Activated naive CD4-positive, alpha-beta T cell treated with anti-CD3 and anti-CD28 coated beads, Interleukin-2, amount 50 U/mL, for 16 hours (primary cell): ENCODE results near the gene TCERG1L.
"Not testable (repeated sequence)": the region's sequence is repeated elsewhere in the genome, so short reads cannot be mapped to it uniquely, and the experiment has no call there.

Experiments
- DNase-seq: peaks from one replicate; pipeline ENCODE4 v3.0.0-alpha.2; 2020

TCERG1L gene

DNA sequence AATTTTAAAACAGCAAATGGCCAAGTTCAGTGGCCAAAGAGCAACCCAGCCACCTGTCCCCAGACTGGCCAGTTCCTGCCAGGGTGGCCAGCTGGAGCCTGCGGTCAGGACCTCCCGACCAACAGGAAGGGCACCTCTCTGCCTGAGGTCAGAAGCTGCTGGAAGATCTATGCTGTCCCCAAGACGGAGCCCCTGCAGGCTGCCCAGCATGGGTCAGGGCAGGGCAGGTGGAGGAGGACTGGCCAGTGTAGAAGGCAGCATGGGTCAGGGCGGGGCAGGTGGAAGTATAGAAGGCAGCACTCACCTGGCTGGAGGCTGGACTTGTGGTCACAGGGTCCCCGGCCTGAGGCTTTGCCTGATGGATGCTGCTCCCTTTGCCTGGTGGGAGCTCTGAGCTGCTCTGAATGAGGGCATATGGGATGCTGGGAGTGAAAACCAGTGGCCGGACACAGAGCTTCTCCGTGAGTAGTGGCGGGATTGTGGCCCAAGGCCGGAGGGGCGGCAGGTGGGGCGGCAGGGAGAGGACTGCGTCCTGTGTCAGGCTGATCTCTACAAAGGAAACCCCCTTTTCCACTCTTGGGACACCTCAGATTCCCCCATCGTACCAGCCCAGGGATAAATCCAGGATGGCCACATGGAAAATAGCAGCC, 229.2 kb downstream of the TCERG1L start:
- no peak for DNase-seq

DNA sequence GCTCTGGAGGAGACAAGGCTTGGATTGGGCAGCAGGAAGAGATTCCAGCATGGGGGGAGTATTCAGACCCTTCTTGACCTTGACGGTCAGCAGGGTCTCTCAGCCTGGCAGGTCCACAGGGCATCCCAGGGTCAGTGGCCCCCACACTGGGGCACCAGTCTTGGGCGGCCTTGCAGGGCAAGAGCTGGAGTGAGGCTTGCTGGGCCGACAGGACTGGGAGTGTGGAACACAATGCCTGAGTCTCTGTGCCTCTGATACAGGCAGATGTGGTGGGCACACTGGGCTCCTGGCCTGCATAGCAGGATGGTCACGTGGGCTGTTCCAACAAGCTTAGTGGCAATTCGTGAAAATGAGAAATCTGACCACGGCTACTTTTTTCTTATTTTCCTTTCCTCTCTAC, 229.7 kb downstream of the TCERG1L start:
- DNase-seq = no peak

DNA sequence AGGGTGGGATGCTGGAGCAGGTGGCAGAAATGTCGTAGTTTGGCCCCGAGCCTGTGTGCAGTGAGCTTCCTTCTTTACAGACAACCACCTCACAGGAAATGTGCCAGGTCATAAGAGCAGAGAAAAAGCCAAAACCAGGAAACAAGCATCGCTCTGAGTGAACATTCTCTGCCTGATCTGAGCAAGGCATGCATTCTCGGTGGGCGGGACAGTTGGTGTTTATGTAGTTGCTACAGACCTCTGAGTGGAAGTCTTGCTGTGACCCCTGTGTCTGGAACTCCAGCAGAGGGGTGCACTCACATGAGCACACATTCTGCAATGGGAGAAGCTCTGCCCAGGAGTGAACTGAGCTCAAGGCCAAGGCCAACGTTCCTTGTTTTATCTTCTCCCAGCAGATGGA, 230.1 kb downstream of the TCERG1L start:
- no peak for DNase-seq

GRCh38 chr10:131080571-131080970, 230.9 kb downstream of the TCERG1L start:
- no peak for DNase-seq

DNA sequence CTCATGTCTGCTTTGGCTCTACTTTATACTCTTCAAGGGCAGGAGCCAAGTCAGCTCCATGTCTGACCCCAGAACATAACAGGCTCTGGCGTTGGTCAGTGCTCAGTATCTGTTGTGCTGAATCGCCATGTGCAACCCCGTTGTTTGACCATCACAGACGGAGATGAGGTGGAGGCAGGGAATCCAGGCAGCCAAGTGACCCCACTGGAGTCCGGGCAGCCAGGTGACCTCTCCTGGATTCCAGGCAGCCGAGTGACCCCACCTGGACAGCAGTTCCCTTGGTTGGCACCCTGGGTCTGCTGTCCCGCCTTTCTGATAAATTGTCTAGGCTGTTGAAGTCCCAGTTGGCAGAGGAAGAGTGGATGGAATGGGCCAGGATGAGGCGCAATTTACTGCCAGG, 232.2 kb downstream of the TCERG1L start:
- DNase-seq = no peak

DNA sequence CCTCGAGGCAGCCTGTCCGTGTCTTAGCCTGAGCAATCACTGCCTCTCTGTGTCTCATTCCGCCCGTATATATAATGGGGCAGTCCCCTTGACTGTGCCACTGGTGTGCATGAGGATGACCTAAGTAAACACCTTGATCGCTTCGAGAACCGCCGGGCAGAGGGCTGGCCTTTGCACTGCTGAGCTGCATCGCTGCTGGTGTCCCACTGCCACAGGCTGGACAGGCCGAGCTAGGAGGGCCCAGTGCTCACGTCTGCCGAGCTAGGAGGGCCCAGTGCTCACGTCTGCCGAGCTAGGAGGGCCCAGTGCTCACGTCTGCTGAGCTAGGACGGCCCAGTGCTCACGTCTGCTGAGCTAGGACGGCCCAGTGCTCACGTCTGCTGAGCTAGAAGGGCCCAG, 232.6 kb downstream of the TCERG1L start:
- DNase-seq = not testable (repeated sequence)

DNA sequence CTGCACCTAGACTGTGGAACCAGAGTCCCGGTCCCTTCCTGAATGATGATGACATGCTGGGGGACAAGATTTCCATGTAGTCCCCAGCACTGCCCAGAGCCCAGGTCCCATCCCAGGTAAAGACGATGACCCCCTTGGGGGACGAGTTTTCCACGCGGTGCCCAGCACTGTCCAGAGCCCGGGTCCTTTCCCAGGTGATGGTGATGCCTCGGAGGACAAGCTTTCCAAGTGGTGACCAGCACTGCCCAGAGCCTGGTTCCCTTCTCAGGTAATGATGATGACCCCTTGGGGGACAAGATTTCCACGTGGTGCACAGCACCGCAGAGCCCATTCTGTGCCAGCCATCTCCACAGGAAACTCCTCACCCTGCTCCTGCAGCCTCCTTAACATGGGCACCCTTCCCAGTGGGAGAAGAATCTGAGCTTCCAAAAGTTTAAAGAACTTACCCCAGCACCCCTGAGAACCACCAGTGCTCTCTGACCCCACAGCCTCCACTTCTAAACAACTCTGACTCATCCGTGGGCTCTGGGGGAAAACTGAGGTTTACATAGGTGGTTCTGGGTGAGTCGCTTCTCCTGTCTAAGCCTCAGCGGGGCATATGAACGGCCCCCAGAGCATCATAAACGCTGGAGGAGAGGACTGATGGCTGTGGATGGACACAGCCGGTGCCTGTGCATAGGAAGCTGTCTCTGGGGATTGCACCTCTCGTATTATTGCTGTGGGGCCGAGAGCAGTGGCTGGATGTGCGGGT, 233.2 kb downstream of the TCERG1L start:
- DNase-seq = no peak

DNA sequence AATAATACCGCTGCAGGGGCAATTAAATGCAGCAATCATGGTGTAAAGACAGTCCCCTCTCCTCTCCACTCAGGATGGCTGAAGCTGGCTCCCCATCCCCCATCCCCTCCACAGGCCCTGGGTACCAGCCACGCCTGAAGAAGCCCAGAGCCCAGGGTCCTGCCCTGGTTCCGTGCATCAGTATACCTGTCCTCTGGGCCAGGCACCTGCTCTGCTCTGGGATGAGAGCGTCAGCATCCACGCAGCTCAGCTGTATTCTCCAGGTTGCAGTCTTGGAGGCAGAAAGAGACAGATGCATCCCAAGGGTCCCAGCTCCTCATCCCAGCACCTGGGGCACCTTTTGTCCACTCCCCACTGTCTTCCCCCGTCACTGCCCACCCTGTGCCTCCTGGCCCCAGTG, 233.8 kb downstream of the TCERG1L start:
- DNase-seq = no peak

DNA sequence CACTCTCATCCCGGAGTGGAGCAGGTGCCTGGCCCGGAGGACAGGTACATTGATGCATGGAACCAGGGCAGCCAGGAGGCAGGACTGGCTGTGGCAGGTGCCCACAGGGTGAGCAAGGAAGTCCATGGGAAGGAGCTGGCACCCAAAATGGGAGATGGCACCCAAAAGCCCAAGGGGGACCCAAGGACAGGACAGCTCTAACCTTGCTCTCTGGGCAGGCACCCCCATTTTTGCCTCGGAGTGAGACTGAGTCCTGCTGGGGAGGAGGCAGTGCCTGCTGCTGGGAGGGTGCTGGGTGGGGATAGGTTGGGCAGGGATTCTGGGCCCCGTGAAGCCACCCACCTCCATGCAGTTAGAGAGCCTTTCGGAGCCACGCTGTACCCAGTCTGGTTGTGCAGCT, 234.5 kb downstream of the TCERG1L start:
- no peak for DNase-seq

DNA sequence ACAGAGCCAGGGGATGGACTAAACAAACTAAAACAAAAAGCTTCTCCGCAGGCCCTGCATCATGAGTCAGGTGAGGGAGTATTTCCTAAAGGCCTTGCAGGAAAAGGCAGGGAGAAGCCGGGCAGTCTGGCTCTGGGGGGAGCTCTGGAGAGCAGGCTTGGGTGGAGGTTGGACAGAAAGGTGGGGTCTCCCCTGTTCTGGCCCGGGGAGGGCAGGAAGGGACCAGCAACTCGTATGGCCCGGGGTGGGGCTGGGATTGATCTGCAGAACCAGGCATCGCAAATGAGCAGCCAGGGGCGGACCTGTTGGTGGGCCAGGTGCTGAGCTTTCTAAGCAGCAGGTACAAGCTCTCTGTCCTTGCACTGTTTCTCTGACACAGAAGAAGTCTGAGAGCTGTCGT, 235.2 kb downstream of the TCERG1L start:
- no peak for DNase-seq

DNA sequence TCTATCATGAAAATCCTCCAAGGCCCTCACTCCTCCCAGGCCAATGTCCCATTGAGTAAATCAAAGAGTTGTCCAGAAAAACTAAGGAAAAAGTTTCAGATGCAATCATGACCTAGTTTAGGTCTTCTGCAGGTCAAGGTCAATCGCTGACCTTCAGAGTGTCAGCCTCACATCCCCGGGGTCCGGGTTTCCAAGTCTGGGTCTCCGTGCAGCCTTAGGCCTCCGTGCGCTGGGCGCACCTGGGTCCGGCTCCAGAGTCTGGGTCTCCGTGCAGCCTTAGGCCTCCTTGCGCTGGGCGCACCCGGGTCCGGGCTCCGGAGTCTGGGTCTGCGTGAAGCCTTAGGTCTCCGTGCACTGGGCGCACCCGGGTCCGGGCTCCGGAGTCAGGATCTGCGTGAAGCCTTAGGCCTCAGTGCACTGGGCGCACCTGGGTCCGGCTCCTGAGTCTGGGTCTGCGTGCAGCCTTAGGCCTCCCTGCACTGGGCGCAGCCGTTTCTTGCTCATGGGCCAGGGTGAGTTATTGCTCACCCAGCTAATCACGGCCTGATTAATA, 236.2 kb downstream of the TCERG1L start:
- no peak for DNase-seq

DNA sequence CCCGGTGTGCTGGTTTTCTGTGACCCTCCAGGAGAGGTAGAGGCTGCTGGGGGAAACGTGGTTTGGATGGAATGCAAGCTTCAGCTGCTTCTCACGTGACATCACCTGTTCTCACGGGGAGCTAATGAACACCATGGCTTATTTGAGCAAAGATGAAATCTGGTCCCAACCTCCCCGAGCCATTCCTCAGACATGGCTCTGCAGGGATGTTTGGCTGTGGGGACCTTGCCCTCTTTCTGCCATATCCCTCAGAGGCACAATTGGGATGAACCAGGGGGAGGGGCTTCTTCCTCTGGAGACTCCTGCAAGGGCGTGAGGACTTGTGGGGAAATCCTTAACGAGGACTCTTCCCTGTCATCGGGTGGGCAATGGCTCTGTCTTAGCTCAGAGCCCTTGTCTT, 236.8 kb downstream of the TCERG1L start:
- no peak for DNase-seq

DNA sequence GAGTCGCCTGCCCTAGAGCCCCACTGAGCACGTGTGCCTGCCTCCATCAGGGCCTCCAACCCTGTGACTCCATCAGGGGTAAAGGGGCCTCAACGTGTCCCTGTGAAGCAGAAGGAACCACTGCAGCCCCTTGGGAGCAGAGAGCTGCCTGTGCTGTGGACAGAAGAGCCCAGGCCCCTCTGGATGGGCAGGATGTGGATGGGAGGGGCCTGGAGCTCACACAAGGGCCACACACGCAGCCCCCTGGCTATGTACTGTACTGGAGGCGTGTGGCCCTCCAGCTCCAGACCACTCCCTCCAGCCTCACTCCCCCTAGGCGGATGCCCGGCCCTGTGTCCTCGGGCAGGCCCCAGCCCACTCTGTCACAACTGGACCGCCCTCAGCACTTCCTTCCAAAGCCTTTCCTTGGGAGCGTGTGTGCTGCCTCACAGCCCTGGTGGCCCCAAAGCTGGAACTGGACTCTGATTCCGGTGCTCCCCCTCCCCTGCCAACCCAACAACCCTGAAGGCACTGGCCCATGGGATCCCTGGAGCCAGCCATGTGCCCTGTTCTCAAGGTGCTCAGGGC, 238.0 kb downstream of the TCERG1L start:
- no peak for DNase-seq

DNA sequence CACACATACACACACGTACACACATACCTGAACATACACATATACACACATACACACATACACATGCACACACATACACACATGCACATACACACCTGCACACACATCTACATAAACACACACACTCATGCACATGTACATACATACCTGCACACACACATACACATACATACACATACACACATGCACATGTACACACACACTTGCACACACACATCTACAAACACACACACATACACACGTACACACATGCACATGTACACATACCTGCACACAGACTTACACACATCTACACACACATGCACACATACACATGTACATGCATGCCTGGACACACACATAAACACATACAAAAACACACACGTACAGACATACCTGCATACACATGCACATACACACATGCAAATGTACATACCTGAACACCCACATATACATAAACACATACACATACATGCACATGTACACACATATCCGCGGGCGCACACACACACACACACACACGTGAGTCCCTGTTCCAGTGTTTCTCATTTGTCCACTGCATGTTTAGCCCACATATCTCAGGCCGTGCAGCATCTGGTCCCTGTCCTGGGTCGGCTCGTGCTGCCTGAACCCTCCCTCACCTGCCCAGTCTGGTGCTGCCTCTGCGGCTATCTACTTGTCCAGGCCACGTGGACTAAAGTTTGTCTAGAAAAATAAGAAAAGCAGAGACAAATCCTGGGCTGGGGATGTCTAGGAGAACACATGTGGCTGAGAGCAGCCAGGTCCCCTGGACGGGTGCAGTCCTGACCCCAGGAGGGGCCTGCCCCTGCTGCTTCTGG, 238.7 kb downstream of the TCERG1L start:
- DNase-seq = no peak

GRCh38 chr10:131071721-131072120, 239.8 kb downstream of the TCERG1L start:
- no peak for DNase-seq

- no peak for DNase-seq
Measured at GRCh38 chr10:131070856-131071255, 240.7 kb downstream of the TCERG1L start.

DNA sequence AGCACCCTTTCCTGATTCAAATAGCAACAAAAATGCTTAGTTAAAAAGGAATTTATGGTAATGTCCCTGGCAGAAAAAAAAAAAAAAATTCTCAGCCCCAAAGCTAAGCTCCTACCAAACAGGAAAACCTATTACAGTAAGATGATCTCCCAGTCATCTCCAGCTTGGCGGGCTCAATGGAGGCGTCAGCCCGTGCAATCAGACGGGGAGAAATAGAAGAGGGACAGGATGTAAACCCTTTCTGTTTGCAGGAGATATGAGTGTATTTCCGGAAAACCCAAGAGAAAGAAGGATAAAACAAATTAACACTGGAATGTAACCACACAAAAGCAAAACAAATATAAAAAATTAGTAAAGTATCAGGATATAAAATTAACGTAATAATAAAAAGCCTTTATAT, 242.8 kb downstream of the TCERG1L start:
- no peak for DNase-seq

DNA sequence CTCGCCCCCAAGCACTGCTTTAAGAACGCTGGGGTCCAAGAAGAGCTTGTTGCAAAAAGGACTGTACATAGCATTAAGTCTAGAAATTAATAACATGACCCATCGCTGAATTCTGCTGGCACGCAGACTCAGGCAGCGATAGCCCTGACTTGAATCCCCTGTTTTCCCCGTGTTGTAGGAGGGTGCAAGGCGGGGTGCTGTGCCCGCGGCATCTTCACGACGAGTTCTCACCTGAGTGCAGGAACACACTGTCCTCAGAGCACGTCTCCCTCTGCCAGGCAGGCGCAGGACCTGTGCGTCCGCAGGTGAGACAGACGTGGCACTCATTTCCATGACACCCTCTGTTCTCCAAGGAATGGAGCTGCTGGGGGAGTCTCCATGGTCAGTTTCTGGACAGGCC, 243.2 kb downstream of the TCERG1L start:
- DNase-seq = no peak

- no peak for DNase-seq
Measured at GRCh38 chr10:131067690-131068089, 243.8 kb downstream of the TCERG1L start.

- DNase-seq = no peak
Measured at GRCh38 chr10:131065673-131066305, 245.7 kb downstream of the TCERG1L start.

DNA sequence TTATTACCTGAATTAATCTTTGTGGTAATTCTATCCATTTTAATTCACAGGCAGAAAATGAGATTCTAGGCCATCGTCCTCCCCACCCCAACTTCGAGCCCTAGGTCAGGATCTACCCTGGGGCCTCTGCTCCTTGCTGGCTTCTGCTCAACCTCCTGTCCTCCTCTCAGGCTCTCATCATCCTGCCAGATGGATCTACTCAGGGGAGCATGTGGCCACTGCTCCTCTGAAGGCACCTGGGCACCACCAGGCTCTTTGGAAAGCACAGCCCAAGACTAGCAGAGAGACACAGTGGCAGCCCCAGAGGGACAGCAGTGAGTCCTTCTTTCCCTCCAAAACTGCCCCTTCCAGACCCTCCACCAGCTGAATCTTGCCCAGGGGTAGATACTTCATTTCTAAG, 248.2 kb downstream of the TCERG1L start:
- no peak for DNase-seq

GRCh38 chr10:131062621-131063260, 248.8 kb downstream of the TCERG1L start:
- DNase-seq = no peak
